ENCODE results near the gene VTCN1.
A peak's percentile ranks its signal among the peaks of the same experiment; 100 is the strongest.
"Not testable (repeated sequence)": the region's sequence is repeated elsewhere in the genome, so short reads cannot be mapped to it uniquely, and the experiment has no call there.

Gene VTCN1

DNA sequence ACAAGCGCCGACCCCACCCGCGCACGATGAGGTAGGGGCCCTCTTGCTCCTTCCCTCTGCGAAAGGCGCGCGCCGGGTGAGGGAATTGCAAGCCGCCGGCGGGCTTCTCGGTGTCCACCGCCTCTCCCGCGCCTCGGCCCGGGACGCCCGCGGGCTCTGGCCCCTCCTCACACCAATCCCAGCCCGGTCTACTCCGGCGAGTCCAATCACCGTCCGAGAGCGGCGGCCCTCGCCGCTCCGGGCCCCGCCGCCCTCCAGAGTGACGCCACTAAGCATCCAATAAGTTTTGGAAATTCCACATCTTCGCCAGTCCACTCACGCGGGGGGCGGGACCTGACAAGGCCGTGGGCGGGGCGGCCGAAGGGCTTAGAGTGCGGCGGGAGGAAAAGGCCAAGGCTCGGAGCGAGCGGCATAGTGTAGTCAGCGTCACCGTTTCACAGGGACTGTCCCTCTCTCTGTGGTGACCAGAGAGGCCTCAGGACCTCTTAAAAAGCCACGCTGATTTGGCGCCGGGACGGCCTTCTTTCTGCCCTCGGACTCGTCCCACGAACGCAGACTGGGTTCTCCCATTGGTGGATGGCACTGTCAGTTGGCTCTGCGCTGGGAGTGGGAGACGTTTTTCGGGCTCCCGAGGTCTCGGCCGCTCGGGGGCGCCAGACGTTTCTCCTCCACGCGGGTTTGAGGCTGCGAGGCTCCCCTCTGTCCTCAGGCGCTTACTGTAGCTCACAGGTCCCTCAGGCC lies 89.0 kb downstream of the VTCN1 start, which contains the start of gene TRIM45:
Gene TRIM45 (minus strand): TSS at position 161 of the 741 bp plus-strand sequence. CDS start 548 bp downstream, outside the sequence.
- DNase-seq = peak; percentile 76 to 78

DNA sequence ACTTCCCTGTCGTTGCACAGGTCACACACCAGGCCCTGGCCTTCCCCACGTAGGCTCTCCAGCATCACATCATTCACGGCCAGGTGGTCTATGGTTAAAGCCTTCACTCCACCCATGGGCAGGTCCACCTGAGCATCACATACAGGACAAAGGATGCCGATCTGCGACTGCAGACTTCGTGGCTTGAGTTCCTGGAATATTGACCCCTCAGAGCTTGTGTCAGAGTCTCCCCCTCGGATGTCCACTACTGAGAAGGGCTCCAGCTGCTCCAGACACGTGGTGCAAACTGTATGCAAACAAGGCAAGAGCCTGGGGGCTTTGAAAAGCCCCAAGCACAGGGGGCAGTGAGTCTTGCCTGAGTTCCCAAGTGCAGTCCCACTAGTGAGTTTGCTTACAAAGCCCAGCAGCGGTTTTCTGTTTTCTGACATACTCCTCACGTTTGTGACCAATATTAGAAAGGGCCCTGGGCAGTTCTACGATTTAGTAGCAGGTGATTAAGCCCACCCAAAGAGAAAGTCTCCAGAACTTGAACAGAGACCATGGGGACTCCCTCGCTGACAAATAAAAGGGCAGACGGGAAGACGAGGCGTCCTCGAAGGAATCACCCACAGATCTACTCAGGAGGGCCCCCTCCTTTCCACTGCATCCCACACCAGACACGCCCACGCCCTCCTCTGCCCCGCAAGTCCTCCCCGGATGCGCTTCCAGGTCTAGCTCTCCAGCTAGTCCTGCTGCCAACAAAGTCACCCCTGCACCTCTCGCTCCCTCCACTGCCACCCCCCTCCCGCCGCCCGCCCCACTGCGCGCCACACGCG lies 89.7 kb downstream of the VTCN1 start:
- no peak for DNase-seq

DNA sequence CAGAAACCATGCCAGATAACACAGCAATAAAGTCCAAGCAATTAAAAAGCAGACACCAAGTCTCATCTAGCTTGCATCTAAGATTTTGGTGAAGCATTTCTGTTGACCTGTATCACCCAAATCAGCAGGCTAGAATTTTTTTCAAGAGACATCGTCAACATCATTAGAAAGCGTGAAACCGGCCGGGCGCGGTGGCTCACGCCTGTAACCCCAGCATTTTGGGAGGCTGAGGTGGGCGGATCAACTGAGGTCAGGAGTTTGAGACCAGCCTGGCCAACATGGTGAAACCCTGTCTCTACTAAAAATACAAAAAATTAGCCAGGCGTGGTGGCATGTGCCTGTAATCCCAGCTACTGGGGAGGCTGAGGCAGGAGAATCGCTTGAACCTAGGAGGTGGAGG lies 91.6 kb downstream of the VTCN1 start:
- not testable (repeated sequence) for DNase-seq

DNA sequence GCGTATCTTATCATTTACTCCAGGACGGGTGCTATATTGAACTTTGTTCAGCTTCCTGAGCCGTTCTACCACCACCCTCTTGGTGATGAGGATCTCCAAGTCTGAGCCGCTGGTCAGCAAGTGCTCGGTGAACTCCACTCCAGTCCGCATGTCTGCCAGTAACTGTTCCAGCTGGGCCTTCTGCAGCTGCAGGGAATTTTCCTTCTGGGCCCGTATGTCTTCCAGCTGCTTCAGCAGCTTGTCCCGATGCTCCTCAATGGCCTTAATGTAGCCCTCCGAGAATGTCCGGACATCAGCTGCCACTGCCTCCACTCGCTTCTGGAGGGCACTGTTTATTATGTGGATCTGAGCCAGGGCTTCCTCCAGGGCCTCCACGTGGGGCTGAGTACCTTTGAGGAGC lies 92.6 kb downstream of the VTCN1 start:
- no peak for DNase-seq

DNA sequence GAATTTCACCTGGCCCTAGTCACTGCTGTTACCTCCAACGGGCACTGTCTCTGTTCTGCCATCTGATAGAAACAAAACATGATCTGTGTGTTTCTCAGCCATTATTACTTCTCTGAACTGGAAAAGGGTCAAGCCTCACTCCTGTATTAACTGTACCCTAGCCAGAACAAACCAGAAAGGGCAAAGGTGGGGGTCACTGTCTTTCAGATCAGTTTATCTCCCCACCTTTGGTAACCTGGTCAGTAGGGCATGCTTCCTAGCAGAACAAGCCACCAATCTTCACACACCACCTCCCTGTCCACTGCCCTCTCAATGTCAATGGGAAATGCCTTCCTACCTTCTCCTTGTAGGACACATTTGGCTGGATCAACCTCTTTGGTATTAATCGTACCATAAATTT lies 93.0 kb downstream of the VTCN1 start:
- no peak for DNase-seq

DNA sequence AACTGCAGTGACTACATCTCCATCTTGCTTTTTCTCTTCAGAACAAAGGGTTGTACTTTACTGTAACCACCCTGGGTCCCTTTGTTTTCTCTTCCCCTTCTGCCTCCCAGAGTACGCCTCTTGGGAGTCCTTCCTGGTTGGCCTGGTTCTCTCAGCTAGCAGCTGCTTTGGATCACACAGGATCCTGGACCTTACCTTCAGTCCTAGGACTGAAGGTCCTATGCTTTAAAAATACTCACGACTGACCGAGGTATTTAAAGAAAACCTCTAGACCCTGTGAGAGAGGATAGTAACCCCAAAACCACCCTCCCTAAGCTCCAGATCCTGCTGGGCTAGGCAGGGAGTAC lies 94.0 kb downstream of the VTCN1 start:
- no peak for DNase-seq

DNA sequence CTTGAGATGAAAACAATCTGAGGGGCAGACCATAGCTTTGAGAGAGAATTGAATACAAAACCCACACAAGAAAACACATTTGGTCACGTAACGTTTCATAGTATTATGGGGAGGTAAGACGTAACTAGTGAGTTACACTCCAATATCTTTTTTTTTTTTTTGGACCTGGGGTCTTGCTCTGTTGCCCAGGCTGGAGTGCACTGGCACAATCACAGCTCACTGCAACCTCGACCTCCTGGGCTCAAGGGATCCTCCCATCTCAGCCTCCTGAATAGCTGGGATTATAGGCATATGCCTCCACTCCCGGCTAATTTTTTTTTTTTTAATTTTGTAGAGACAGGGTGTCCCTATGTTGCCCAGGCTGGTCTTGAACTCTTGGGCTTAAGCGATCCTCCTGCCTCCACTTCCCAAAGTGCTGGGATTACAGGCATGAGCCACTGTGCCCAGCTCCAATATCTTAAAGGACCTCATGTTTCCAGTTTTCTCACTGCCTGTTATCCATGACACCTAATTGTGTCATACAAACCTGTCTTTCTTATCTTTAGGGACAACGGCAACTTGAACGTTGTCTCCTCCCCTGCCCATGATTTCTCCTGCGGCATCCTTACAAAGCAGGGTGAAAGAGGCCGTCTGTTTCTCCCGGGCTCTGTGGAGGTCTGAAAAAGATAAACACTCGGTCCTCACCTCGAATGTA lies 94.5 kb downstream of the VTCN1 start:
- DNase-seq = no peak

DNA sequence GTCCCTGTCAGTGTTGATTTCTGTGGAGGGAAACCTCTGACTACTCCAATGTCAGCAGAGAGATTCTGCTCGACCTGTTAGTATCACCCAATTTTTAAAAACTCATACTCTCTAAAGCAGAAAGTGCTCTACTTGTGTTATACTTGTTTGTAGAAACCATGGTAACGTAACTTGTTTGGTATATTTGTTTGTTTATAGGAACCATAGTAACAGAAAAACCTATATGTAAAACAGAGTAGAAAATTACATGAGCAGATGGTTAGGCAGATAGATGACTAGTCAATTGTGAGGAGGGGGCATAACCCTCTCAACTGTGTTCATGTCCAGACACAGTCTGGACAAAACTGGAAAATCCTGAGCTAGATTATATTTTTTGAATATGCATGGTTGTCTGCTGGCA lies 95.8 kb downstream of the VTCN1 start:
- DNase-seq = no peak

DNA sequence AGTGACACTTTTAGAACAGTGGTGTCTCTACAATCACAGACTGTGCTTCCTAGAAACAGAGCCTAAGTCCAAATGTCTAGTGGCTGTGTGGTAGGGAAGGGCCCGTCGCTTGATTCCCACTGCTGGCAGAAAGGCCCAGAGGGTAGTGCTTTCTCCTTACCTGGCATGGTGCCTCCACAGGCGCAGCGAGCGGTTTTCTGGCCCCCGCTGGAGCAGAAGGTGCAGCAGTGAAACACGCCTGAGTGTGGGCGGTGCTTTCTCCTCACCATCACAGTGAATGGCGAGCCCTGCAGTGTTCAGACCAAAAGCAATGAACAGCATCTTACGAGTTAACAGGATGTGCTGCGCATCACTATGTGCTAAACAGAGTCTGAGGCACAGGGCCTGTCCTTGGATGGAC lies 97.5 kb downstream of the VTCN1 start:
- no peak for DNase-seq

DNA sequence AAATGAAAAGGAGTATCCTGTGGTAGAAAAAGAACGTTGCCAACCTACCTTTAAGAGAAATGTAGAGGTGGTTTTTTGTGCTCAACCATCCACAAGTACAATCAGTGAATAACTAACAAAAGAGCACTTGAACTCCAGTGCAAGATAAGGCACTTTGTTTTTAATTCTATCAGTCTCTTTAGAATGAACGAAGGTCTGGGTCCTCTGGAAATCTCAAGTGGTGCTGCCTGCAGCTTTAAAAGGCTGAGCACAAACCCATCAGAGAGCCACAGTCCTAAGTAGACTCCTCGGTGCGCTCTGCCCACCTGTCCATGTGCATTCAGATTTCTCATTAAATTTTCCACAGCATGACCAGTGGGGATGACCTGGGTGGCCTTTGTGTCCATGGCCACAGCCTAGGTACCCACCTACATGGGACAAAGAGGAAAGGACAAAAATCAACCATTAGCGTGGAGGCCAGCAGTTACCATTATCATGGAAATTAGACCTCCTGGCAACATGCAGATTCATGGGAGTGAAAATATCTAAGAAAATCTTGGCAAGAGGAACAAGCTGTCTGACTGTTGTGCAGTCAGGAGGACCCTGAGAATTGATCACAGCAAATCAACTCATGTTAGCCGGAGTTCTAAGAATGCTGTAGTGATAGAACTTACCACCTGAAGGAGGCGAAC lies 98.5 kb downstream of the VTCN1 start:
- DNase-seq = no peak

DNA sequence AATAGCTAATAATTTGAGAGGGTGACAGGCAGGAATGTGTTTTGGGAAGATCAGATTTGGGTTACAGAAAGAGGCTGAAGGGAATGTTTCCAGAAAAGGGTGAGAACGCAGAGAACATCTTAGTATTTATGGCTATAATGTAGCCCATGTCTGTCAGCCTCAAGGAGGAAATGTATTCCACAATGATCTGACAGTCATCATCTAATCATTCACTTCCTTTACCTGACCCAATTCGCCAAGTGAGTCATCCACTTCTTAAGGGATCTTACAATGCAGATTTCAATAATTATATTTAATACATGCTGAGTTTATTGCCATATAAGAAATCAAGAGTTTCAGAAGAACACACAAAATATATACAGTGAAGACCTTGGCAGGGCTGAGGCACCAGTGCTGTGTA lies 100.0 kb downstream of the VTCN1 start:
- no peak for DNase-seq

DNA sequence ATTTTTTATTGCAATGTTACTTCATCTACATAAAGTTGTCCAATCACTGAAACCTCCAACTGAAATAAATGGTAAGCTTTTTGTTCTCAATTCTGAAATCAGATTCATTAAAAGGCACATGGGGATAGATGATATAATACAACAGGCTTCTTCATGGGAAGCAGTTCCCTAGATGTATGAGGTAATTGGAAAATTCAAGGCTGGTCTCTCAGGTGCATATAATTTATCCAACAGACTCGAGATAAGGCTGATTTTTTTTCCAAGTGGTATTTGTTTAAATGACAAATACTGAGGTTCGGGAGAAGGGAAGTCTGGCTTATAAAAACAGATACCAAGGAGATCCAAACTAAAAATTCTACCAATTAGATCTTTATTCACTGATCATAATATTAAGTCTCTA lies 103.4 kb downstream of the VTCN1 start:
- DNase-seq = no peak

DNA sequence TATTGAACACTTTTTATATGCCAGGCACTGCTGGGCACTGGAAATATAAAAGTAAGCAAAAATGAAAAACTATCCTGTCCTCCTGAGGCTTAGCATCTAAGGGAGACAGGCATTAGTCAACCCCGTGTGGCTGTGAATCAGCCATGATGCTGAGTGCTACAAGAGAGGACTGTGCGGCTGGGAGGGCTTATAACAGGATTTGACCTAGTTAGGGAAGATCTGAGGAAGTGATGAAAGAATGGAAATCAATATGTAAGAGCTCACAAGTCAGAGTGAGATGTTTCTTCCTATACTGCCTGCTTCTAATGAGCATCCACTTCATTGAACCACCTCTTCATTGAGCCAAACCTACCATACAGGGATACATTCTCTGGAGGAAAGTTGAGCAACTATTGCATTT lies 104.2 kb downstream of the VTCN1 start:
- DNase-seq = no peak

DNA sequence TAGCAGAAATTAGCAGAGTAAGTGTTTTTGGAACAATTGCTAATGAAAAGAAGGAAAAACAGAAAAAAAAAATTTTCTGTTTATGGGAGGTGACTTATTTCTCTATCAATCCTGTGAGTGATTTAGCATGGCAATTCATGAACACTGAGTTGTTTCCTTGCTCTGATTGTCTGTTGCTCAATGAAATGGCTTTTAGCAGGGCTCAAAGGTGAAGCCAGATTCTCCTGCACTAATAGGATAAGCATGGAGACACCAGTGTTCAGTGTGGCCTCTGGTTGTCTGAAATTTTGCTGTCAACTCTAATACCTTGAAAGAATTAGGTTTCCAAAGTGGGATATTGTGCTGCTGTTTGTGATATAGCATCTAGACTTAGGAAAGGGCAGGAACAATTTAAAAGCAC lies 105.0 kb downstream of the VTCN1 start:
- no peak for DNase-seq

DNA sequence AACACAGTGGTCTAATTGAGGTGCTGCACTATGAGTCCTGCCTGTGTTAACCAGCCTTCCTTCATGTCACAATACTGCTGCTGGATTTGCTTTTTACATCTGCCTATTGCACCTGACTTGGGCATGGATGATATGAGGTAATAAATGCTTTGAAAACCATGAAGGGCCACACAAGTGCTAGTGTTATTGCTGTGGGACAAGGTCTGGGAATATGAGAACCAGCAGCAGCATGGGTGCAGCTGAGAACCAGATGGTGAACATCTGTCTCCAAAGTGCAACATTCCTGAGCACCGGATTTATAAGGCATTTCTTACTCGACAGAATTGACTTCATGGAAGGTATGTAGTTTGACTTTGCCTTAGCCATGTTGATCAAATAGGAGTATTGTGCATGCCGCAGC lies 105.7 kb downstream of the VTCN1 start:
- DNase-seq = no peak

DNA sequence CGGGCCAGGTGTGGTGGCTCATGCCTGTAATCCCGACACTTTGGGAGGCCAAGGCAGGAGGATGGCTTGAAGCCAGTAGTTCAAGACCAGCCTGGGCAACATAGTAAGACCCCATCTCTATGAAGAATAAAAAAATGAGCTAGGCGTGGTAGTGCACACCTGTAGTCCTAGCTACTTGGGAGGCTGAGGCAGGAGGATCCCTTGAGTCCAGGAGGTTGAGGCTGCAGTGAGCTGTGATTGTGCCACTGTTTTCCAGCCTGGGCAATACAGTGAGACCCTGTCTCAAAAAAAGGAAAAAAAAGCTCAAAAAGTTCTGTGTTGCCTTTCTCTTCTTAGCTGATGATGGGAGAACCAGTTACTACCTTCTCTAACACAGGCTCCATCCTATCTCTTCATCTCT lies 108.9 kb downstream of the VTCN1 start:
- not testable (repeated sequence) for DNase-seq

DNA sequence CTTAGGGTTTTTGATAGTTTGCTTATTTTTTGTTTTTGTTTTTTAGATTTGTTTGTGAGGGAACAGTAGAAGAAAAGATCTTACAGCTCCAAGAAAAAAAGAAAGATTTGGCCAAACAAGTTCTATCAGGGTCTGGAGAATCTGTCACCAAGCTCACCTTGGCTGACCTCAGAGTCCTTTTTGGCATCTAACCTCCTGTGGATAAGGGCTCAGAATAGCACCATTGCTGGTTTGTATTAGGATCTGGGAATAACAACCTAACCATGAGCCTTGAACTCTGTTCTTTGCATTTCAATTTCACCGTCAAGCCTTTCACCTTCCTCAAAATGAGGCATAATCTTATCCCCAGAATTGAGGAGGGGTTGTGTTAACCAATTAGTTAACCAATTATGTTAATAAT lies 109.4 kb downstream of the VTCN1 start:
- DNase-seq = no peak

DNA sequence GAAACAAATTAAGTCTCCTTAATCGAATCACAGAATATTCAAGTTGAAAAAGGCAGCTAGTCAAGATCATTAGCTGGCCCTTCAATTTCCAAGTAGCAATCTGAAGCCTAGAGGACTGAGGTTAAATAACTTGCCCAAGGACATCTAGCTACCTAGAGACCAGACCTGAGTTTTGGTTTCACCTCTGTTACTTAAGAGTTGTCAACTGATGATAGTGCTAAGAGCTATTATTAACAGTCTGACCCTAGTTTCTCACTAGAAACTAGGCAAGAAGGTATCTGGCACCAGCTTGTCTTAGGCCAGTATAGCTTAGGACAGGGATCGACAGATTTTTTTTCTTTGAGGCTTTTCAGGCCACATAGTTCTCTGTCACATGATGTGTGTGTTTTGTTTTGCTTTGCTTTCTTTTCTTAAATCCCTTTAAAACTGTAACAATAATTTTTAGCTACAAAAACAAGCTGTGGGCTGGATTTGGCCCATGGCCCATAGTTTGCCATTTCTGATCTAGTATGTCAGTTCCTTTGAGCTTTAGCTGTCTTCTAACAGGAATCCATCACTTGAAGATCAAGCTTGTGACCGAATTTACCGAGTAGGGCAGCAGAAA lies 112.3 kb downstream of the VTCN1 start:
- DNase-seq = no peak

DNA sequence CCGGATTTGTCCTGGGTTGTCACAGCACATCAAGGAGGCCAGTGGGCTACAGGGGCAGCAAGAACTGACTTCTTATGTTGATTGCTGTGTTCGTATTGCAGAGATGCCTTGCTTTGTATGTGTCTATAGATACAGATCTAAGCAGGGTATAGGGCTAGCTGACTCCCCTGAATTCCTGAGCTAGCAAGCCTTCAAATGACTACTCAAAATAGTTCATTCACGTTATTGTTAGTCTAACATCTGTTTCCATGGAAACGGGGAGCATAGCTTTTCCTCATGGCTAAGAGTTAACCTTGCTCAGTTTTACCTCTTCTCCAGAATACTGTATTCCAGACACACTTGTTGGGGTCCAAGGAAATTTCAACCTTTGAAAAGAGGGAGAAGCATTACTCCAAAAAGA lies 113.3 kb downstream of the VTCN1 start:
- no peak for DNase-seq

DNA sequence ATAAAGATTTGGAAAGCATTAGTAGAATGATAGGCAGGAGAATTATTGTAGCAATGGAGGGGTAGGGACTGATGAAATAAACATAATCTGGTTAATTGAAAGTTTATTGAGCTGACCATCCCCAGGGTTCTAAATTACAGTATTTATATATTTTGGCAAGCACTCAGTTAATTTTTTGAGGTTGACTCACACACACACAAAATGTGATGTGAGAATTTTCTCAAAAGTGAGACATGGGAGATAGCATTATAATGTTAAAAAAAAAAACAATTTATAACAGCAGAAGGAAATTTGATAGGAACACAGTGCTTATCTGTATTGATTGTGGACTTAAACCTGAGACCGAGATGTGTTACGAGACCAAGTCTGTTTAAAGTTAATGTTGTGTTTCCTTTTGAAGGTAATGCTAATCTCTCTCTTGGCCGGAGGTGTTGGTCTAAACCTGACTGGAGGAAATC lies 113.7 kb downstream of the VTCN1 start:
- no peak for DNase-seq

DNA sequence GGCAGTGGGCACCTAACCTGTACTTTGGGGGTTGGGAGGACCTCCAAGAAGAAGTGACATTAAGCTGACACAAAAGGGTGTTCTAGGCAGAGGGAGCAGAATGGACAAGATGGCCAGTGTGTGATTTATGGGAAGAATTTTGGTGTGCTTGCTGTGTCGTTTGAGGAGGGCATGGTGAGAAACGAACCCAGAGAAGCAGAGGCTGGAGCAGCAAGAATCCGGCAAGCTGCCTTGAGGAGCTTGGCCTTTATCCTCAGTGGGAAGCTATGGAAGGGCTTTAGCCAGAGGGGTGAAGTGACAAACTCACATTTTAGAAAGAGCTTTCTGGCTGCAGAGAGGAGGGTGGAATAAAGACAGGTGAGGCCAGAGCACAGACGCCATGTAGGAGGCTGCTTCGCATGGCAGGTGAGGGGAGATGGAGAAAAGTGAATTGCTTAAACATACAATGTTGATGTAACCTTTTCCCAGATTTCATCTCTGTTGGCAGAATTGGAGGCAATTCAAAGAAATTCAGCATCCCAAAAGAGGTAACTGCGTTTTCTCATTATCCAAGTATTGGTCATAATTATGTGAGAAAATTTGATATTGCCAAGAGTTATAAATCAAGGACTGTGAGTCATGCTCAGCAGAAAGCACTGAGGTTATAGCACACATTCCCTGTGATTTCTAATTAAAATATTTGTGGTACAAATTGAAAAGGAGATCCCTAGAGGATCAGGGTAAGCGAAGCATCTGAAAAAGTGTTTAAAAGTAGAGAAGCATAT lies 115.7 kb downstream of the VTCN1 start:
- DNase-seq = no peak
